Right ventricle myocardium superior (tissue), 1 donor: Measurements from ENCODE around the gene TBC1D10A. TPM values are rescaled to one million over a fixed set of nuclear protein-coding genes. Genes with fewer than 3 reads are reported as not detected.

Experiments used
- ATAC-seq: fragments of 200-7000 bp; cut with Tn5 transposase; one replicate; pipeline ENCODE4 v1.9.1; 2020; ENCODE audit warnings: mild to moderate bottlenecking; ENCODE audit not compliant: poor library complexity
- DNase-seq: peaks from one replicate; pipeline ENCODE4 v3.0.0-alpha.2; 2020
- intact Hi-C: fragments of 100-400 bp; cut with DNase I; formaldehyde crosslinking; loops from one replicate; pipeline ENCODE4 v1.11.2; 2022
- long read RNA-seq: library from polyadenylated mRNA; unstranded; transcript quantifications from one replicate; pipeline ENCODE4 v2.0.0, GENCODE V29; 2021
- total RNA-seq: library from RNA; stranded (reverse); fragmentation: NEBNext Ultra II Directional; extraction: Animal tissue kit (Norgen Biotek cat#: 25700); gene quantifications from one replicate; pipeline ENCODE4 v1.2.1, GENCODE V29; 2021
- donor health status: DM: no; HTN: yes; CAD: no; lungs with severe emphysema.

TBC1D10A gene
- 6.5 TPM for total RNA-seq
- long read RNA-seq, transcript TBC1D10A-201 (9 exons, 2,077 nt) = major isoform, 13 of 16 reads
- long read RNA-seq, partial matches to known transcripts = 3 of 16 reads
- long read RNA-seq, other reads (novel, unspliced or antisense) = 0 of 16 reads

DNA sequence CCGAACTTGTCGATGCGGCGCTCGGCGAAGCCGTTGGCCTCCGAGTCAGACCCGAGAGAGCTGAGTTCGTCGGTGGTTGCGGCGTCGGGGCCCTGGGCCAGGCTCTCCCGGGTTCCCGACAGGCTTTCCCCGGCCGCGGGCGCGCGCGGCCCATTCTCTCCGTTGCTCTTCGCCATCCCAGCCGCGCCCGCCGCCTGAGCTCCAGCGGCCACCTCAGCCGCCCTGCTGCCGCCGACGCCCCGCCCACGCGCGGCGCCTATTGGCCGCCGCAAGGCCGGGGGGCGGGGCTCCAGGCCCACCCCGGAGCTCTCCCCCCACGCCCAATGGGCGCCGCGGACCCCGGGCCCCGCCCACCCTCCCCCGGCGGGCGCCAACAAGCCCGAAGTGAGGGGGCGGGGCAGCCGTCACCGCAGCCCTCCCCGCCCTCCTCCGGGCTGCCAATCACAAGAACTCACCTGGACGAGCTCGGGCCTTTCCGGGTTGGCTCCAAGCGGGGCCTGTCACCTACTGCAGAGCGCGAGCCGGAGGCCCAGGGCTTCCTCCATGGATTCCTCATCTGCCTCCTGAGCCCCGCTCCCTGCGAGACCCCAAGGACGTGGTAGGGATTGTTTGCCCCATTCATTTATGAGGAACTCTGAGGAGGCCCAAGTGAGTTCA lies at the start of gene TBC1D10A:
TSS of gene TBC1D10A (minus strand) at position 236 of the 657 bp plus-strand sequence. CDS start at position 176, 60 bp downstream.
- ATAC-seq (peak; percentile 98), DNase-seq (peak; percentile 94)
- intact Hi-C loops = loop anchor here (2.0 kb wide), 1 partner anchor 38 kb away; the partner anchor contains the start of gene CASTOR1

DNA sequence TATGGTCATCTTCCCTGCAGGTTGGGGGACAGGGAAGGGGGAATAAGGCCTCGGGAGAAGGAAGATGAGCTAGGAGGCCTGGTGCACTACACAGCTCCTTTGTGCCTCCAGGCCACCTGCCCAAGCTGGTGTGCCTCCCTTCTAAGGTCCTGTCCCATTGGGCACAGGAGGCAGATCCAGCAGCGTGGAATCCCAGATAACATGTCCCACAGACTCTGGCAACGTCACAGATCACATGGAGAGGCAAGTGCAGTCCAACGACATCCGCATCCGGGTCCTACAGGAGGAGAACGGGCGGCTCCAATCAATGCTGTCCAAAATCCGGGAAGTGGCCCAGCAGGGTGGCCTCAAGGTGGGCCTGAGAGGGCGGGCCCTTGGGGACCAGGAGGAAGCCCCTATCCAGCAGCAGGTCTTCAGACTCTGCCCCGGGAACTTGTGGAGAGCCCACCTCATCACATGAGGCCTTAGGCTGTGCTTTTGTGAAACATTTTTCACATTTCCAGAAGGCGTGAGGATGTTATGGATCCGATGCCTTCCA lies 48.6 kb upstream of the TBC1D10A start:
- ATAC-seq = no peak
- intact Hi-C loops = no loop called here
- DNase-seq = no peak

GRCh38 chr22:30373331-30374325 lies 46.9 kb upstream of the TBC1D10A start:
- ATAC-seq = no peak
- intact Hi-C loops = no loop called here
- DNase-seq = no peak

DNA sequence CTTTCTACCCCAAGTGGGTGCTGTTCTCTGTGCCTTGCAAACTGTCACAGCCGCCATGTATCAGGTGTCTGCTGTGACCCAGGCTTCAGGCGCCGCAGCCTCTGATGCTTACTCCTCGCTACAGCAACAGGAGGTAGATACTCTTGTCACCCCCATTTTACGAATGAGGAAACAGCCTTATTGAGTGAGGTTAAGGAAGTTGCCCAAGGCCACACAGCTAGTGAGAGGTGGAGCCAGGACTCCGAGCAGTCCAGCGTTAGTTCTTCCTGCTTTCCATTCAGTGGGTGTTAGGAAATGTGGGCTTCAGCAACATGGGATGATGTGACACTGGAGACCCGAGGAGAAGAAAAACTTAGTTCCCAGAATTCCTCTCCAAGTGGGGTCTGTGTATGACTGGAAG lies 46.2 kb upstream of the TBC1D10A start:
- peak; percentile 23 for ATAC-seq
- intact Hi-C loops = no loop called here
- no peak for DNase-seq

DNA sequence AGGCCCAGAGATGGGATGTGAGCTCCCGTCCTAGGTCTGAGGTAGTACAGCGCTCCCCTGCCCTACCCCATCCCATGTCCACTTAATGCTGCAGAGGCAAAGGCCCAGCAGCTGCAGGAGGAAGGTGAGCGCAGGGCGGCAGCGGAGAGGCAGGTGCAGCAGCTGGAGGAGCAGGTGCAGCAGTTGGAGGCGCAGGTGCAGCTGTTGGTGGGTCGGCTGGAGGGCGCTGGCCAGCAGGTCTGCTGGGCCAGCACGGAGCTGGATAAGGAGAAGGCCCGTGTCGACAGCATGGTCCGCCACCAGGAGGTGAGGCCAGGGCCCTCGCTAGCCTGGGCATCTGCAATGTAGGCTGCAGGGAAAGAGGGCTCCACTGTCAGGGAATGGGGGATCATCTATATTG lies 45.2 kb upstream of the TBC1D10A start:
- DNase-seq (no peak), ATAC-seq (no peak)
- intact Hi-C loops = no loop called here

- intact Hi-C loops = no loop called here
- no peak for ATAC-seq
- DNase-seq = no peak
Measured at GRCh38 chr22:30371321-30371720, 44.6 kb upstream of the TBC1D10A start.

- ATAC-seq (no peak), DNase-seq (no peak)
- intact Hi-C loops = no loop called here
Measured at GRCh38 chr22:30370641-30371230, 44.0 kb upstream of the TBC1D10A start.

DNA sequence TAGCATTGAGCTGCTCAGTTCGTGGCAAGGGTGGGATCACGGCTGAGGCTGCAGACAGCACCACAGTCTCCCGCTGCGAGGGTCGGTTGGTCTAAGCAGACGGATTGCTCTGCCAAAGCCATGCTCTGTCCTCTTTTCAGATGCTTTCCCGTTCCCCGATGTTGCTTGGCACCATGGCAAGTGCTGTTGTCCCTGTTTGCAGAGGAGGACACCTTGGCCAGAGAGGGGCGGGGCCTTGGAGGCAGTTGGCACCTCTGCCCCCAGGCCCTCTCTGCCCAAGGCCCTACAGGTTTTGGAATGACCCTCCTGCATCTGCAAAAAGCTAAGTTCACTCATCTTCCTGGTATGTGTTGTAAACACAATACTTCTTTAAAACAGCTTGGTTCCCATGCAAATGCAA lies 41.7 kb upstream of the TBC1D10A start:
- intact Hi-C loops = no loop called here
- ATAC-seq (no peak), DNase-seq (no peak)

DNA sequence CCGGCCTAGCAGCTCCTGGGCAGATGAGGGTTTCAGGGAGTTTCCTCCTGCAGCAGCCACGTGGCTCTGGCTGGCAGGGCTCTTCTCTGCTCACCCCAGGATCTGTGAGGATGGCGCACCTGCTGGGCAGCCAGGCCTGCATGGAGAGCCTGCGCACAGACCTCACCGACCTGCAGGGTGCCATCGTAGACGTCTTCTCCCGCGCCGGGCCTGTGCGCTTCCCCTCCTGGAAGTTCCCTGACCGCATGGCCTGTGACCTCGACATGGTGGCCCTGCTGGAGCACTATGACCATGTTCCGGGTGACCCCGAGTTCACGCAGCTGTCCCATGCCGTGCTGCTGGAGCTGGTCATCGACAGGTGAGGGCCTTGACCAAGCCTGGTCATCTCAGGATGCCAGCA lies 39.1 kb upstream of the TBC1D10A start:
- intact Hi-C loops = no loop called here
- no peak for DNase-seq
- ATAC-seq = no peak

DNA sequence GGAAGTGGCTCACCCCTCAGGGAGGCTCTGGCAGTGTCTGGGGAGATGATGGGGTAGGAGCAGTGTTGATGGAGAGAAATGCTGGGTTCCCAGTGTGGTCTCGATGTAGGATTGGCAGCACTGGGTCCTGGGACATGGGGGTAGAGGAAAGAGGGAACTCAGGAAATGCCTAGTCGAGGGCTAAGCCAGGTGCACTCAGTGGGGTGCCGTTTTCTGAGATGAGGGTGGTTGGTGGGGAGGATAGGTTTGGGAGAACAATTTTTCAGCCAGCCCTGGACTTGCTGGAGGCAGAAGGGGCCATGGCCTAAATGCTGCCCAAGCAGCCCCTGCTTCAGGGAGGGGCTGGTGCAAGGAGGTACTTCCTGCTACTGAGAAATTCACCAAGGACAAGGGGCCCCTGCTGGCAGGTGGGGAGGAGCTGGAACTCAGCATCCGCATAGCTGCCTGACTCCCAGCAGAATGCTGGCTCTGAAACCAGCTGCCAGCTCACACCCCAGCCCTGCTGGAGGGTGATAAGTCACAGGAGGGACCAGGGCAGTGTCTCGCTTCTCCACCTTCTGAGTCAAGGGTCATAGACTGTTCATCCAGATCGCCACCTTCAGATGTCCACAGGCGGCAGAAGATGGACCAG lies 36.0 kb upstream of the TBC1D10A start:
- DNase-seq (no peak), ATAC-seq (no peak)
- intact Hi-C loops = no loop called here

DNA sequence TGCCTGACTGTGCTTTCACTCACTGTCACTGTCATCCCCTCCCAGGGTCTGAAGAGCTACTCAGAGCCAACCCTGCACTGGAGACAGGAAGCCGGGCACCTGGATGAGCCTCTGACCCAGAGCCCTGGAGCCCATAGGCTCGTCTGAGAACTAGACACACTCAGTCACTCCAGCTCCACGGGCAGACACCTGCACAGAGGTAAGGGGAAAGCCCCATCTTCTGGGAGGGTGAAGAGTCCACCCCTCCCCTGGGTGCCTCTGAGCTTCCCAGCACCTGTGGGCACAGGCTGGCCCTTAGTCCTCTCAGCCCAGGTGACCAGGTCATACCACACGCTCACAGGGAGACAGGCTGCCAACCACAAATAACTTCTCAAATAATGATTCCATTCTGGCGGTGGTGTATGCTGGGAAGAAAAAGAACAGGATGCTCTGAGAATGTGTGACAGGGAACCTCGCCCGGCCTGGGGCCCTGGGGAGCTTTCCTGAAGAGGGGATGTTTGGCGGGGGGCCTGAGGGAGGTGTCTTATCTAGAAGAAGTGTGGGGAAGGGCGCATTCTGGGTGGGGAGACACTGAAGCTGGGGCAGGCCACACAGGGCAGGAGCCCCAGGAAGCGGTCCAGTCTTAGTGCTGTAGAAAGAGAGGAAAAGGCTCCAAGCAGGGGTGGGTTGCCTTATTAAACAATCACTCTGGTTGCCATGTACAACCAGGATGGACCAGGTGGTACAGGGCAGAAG lies 35.3 kb upstream of the TBC1D10A start:
- ATAC-seq (no peak), DNase-seq (no peak)
- intact Hi-C loops = no loop called here

DNA sequence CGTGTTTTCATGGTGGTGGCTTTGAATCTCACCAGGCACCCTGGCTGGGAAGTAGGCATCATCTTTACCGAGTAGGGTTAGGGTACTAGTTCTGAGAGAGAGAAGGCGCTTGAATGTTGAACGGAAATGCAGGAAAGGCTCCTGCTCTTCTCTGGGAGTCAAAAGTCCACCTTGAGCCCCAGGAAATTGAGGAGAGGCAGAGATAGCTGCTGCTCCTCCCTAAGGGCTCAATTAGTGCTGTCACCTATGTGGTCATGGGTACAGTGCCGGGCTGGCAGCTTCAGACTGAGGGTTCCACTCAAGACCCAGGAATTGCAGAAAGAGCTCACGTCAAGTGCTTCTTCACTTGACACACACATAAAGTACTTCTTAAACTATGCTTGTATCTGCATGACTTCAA lies 31.8 kb upstream of the TBC1D10A start:
- intact Hi-C loops = no loop called here
- ATAC-seq = no peak
- no peak for DNase-seq

- intact Hi-C loops = no loop called here
- DNase-seq (no peak), ATAC-seq (no peak)
Measured at GRCh38 chr22:30357650-30358215, 31.0 kb upstream of the TBC1D10A start.

DNA sequence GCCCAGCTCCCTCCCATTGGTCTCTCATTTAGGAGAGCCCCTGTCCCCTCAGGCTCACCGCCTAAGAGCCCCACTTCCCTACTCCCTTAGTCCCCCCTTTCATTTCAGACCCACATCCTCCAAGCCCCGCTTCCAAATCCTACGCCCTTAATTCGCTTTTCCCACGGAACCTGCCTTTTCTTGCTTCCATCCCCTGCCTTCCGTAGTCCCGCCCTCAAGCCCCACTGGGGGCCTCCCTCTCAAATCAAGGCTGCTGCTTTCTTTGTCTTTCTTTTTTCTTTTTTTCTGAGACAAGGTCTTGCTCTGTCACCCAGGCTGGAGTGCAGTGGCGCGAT lies 30.5 kb upstream of the TBC1D10A start:
- ATAC-seq = peak; percentile 2
- no peak for DNase-seq
- intact Hi-C loops = no loop called here

DNA sequence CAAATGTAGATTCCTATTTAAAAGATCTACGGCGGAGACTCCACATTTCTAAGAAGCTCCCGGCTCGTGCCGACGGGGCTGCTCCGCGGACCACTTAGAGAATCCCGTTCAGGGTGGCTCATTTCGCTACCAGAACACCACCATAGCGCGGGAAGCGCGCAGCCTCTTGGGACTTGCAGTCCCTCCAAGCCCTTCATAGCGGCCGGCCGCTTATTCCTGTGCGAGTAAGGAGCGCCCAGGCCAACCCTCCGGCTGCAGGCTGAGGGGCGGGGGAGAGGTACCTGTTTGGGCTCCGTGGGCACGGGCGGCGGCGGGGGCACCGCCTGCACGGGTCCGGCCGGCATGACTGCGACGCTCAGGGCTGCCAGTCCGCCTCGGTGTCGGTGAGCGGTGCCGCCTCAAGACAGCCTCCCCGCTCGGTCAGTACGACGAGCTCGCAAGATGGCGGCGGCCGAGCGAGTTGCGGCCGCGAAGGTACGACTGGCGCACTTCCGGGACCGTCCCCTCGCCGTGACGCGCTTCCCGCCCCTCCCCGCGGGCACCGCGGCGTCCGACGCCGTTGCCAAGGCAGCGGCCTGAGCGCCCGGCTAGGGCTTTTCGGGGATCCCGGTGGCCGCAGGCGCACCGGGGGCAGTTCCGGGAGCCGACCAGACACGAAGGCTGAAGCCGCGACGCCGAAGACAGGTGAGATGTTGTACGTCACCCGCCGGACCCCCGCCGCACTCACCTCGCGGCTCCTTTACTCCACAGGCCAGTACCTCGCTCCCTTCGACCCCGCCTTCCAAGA lies 29.9 kb upstream of the TBC1D10A start, which contains the start of the genes CCDC157 and SF3A1:
TSS of gene CCDC157 (plus strand) at position 559 of the 787 bp plus-strand sequence. CDS start 8,994 bp downstream, outside the sequence.
TSS of gene SF3A1 (minus strand) at position 446 of the 787 bp plus-strand sequence. CDS start at position 344, 102 bp downstream.
- ATAC-seq = peak; percentile 99
- peak; percentile 93 for DNase-seq
- intact Hi-C loops = no loop called here

DNA sequence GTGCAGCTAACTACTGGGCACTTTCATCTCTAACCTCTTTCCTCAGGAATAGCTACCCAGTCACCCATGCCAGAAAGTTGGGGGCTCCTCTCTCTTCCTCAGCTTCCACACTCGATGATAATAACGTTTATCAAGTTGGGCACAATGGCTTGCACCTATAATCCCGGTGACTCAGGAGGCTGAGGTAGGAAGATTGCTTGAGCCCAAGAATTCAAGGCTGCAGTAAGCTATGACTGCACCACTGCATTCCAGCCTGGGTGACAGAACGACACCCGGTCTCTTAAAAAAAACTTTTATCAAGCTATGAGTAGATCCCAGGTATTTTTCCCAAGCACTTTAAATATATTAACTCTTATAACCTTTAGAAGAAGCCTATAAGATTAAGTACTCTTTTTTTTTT lies 27.9 kb upstream of the TBC1D10A start:
- no peak for DNase-seq
- intact Hi-C loops = no loop called here

GRCh38 chr22:30351226-30351625 lies 24.5 kb upstream of the TBC1D10A start:
- intact Hi-C loops = no loop called here
- ATAC-seq (no peak), DNase-seq (no peak)

More for the DNA sequence above, 27.9 kb upstream of the TBC1D10A start:
- no peak for ATAC-seq
